GM18861 (cell line): Measurements from ENCODE around the gene SLC17A2.

ENCODE experiments used
- ATAC-seq: cut with Tn5 transposase; IDR thresholded peaks from one replicate; pipeline ENCODE4 v1.9.1; 2021; ENCODE audit not compliant: unreplicated experiment

The SLC17A2 gene

DNA sequence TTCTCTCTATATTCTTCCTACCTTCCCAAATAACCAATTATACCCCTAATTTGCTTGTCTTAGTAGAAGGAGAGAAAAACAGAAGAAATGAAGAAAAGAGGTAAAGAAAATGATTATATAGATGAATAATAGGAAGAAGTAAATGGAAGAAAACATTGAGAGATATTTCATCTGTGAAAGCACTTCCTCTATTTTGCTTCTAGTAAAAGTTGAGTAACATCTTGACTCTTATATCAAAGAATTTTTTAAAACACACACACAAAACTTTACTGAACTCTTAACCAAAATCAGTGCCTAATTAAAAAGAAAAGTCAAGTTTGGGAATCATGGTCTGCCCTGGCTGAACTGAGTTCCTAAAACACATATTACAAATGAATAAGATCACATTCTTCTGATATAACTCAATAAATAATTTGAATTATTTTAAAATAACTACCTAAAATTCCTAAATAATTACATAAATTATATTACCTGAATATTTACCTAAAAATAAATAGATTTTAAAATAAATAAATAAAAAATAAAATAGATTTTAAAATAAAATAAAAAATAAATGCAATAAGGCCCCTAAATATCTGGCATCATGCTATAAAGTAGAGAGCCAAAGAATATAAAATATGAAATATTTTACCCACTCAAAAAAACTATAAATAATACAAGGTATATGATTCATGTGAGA is 8.8 kb downstream of the SLC17A2 start:
- ATAC-seq, result no peak

DNA sequence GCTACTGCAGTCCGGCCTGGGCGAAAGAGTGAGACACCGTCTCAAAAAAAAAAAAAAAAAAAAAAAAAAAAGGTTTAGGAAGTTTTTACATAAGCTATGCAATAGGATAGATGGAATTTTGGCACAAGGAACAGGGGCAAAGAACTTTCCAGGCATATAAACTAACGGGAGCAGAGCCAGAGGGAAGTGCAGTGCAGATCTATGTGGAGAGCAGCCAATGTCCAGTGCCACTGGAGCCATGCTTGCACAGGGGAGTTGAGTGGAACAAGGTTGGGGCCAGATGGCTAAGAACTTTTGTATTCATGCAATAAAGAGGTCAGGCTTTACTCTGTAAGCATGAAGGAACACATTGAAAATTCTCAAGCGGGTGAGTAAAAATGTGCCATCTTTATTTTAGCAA is 10.8 kb downstream of the SLC17A2 start:
- no peak for ATAC-seq

DNA sequence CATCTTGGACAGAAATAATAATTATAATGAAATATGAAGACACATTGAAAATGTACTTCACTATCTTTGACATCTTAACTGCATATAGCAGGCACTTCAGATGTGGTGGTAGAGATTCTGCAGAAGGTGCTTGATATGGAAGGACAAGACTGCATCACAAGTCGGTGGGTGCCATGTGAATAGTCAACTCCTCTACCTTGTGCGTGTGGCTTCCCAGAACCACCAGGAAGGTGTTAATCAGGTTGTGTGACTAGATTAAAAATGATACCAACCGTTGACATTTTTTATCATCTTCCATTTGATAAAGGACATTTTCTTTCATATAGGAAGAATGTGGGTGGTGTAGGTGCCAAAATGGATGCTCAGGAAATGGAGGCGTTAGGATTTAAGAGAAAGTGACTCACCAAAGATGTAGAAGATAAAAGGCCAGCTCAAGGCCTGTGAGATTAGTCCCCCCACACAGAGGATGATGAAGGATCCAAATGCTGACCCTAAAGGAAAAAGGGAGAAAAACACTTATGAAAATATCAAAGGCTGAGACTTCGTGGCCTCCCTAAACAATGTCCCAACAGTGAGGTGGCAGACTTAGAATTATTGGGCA is 12.3 kb downstream of the SLC17A2 start:
- ATAC-seq, result no peak

DNA sequence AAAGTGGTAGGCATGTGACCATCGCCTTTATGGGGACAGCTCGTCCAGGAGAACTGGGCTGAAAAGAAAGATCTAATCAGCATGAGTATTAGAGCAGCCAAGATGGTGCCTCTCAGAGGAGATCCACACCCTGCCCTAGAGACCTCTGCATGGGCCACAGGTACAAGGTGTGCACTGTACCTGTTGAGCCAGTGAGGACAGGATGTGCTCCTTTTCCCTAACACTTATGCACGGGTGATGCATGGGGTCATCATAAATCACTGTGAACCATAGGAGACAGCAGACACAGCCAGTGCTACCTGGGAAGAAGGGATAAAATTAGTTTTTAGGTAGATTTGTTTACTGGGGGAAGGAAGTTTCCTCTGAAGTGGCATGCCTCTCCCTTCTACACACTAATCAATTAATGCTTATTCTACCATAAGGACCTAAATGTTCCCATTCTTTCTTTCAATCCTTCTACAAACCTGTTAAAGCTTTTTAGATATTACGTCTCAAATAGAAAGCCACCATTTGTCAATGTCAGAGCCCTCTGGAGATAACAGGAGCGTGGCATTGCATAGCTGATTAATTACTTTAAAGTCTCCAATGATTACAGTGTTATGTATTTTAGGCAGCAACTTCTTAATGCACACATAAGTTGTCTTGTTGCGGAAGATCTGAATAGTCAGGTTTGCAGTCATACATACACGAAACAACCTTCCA is 13.6 kb downstream of the SLC17A2 start:
- no peak for ATAC-seq

DNA sequence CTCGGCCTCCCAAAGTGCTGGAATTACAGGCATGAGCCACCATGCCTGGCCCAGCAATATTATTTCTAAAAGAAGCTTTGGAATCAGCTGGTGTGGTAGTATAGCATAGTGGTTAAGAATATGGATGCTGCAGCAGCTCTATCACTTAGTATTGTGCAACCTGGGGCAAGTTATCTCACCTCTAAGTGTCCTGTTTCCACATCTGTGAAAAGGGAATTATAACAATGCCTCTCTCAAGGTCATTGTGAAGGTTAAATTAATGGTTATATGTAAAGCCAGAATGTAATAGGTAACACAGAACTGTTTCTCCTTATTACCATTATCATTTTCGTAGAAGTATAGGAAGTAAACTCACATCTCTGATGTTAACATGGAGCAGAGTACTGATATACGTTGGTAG is 14.2 kb downstream of the SLC17A2 start:
- no peak for ATAC-seq

DNA sequence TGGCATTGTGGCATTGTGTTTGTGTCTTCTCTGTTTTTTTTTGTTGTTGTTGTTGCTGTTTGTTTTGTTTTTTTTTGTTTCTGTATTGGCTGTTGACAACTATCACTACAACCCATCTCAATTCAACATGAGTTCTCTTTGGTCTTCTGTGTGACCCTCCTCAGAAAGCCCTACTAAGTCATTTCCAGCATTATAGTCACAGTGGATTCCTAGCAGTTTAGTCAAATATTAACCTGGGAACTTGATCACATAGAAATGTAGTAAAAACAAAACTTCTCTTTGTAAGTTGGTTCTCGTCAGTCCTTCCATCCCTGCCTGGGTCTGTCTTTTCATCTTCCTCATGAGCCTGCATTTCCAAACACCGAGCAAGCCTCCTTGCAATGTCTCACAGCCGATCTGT is 16.8 kb downstream of the SLC17A2 start:
- ATAC-seq, result no peak

DNA sequence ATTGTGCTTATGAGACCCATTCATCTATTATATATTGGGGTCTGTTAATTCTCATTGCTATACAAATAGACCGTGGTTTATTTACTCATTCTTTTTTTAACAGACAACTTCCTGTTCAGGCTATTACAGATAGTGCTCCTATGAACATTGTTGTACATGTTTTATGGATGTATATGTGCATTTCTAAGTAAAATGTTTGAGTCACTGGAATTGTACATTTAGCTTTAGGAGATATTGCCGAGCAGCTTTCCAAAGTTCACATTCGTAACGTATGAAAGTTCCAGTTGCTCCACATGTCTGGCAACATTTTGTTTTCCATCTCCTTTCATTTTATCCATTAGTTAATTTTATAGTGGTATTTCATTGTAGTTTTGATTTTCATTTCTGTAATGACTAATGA is 19.1 kb downstream of the SLC17A2 start:
- no peak for ATAC-seq

DNA sequence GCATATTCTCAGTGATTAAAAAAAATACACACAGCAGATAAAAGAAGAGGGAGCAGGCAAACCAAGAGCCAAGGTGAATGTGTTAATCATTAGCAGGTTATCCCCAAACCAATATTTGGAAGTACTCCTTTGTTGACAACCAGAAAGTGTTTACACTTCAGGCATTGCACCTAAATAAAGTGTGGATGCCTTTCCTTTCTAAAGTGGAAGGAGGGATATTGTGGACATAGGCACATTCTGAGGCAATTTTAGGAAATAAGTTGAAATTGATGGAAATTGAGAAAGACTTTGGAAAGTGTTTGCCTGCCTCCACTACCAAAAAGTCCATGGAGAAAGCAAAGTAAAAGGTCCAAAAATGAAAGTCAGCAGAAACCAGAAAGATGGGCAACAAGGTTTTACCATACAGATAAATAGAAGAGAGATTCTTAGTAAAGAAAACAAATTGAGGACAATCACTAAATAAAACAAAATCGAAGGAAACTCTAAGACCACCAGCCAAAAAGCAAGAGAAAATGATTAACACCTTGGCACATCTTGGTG is 22.9 kb downstream of the SLC17A2 start:
- ATAC-seq, result no peak

DNA sequence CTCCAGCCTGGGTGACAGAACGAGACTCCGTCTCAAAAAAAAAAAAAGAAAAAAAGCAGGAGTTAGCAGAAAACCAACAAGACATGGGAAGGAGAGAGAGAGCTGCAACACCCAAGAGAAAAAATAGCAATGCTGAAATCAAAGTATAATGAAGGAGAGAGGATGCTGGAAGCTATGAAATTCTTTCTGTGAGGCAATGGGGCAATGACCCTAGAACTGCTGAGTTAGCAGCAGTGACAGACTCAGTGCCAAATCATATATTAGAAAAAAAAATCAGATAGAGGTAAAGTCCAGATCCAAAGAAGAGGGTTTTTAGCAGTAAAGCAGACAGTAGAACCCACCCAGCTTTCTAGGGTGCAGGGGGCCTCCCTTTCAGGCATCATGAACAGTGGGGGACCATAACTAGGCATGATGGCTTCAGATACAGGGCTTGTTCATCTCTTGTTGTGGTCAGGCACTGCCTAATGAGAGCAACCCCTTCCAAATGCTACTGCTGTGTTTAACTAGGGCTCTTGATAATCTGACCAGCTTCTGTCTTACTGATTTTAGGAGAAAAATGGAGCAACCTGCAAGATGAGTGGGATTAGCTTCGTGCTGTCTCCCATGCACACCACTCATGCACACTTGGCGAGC is 26.9 kb downstream of the SLC17A2 start:
- no peak for ATAC-seq

DNA sequence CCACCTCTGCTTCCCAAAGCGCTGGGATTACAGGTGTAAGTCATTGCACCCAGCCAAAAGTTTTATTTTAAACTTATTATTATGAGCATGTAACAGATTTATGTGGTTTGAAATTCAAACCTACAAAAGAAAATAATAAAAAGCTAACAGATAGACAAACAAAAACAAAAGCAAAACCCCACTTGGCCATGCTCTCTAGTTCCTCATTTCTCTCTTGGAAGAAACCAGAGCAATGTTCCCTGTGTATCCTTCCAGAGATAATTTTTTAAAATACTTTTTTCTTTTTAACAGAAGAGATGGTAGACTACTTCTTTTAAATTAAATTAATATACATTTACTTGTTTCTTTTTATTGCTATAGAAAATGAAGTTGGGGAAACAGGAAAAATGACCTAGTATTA is 28.4 kb downstream of the SLC17A2 start:
- ATAC-seq, result no peak

DNA sequence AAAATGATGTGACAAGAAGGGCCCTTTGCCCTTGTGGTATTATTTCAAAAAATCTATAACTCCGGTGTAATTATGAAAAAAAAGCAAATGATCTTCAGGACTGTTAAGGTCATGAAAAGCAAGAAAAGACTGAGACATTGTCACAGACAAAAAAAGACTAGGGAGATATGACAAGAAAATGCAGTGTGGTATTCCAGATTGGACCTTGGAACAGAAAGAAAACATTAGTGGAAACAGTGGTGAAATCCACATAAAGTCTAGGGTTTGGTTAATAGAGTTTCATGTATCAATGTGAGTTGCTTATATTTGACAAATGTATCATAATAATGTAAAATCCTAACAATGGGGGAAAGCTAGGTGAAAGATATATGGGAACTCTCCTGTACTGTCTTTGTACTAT is 29.6 kb downstream of the SLC17A2 start:
- no peak for ATAC-seq

DNA sequence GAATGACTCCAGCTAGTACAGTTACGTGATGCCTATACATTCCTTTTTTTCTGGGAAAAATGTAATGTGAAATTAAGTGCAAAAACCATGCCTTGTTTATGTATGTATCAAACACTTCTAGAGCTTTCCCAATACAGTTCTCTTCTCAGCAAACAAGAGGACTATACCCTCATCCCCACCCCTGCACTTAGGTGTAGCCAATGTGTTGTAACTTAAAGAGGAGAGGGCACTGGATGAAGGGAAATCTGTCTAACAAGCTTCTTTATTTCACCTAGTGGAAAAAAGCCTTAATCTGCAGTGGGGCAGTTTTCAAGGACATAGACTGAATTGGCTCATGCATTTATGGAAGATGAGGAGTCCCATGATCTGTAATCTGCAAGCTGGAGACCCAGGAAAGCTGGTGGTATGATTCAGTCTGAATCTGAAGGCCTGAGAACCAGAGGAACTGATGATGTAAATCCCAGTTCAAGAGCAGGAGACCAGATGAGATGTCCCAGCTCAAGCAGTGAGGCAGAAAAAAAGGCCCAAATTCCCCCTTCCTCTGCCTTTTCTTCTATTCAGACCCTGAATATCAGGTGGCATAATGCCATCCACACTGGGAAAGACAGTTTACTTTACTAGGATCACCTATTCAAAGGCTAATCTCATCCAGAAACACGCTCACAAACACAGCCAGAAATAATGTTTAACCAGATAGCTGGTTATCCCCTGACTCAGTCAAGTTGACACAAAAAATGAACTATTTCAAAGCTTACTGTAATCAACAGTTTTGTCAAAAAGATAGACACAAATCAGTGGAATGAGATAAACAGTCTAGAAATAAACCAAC is 30.7 kb downstream of the SLC17A2 start:
- ATAC-seq, result no peak

DNA sequence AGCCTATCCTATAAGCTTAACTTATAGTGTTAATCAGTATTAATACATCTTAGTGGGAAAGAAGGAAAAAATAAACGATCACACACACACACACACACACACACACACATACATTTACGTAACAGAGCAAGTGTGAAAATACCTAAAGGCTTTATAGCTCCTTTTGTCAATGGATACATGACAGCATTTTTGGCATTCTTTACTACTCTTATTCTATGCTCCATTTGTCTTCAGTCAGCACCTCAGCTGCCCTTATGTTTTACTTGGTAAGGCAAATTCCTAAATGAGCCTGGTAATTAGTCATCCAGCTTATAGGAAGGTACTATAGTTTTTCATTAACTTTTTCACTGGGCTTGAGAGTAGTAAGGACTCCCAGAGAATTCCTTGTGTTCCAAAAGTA is 31.4 kb downstream of the SLC17A2 start:
- no peak for ATAC-seq

DNA sequence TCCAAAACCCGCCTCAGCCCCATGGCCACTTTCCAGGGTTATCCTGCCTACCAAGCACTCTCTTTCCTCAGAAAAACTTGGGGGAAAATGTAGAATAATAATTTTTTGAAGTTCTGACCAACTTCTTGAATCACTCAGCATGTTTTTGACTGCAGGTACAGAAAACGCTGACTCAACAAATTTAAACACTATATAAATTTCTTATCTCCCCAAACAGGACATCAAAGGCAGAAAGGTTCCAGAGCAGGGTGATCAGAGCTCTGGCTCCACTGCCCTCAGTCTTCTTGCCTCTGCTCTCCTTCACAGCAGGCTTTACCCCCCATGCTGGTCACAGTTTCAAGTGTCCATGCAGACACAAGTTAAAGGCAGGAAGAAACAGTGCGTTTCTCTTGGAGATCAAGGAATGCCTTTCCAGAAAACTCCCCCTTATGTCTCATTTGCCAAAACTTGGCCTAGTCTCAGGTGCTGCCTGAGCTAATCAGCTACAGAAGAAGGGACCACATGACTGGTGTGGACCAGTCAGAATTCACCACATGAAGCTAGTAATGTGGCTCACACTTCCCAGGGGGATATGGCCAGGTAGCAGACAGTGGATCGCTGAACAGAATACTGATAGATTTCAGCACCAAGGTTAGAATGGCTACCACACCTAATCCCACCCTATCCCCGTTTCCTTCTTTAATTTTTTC is 32.1 kb downstream of the SLC17A2 start:
- ATAC-seq, result no peak

DNA sequence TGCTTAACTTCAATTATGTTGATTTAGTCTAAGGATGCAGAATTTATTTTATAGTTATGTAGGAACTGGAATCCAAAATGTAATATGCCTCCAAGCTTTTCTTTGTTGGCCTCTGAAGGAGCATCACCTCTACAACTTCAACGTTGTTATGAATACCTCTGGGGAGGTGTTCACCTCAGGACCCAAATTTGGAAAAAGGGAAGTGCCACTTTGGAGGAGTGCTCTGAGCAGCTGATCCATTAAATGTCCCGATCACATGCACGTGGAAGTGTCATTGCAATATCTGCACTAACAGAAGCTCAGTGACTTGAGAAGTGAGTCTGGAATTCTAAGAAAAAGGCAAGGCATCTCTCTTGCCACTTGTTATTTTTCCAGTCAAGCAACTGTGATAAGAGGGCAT is 34.2 kb downstream of the SLC17A2 start:
- ATAC-seq, result no peak

DNA sequence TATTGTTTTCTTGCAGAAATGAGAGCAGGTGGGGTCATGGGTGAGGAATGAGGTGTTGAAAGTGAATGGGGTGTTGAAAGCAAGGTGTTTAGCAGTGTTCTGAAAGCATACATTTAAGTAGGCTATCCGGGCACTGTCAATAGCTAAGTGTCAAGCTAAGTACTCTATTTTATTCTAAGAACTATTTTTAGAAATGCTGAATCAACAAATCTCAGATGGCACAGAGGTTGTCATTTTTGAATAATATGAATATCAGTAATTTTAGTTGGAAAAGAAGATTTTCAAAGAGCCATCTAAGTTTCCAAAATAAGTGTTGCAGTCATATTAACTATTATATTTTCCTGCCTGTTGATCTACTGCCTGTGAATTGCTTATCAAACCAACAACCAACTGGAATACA is 34.7 kb downstream of the SLC17A2 start:
- ATAC-seq, result no peak

DNA sequence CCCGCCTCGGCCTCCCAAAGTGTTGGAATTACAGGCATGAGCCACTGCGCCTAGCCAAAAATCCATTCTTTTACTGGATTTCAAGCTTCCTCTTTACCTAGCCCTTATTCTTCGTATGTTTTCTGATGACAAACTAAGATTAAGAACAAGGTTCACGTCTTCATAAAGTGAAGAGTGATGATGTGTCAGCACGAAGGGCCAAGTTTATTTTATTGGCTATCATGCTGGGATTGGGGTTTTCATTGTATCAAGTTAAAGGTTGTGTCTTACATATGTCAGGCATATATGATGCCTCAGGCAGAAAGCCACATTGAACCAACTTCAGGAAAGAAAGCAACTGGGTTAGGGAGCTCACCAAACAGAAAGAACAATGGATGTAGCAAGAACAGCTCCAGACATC is 36.7 kb downstream of the SLC17A2 start:
- ATAC-seq, result no peak

DNA sequence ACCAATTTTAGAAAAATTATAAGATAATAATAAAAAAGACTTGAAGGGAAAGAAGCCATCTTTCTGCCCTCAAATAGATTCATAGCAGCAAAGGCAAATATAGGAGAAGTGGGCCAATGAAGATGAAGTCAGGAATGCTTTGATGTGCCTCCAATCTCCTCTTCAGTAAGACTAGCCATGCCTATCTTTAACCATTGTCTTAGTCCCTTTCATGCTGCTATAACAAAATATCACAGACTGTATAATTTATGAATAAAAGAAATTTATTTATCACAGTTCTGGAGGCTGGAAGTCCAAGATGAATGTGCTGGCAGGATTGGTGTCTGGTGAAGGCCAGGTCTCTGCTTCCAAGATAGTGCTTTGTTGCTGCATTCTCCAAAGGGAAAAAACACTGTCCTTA is 37.6 kb downstream of the SLC17A2 start:
- no peak for ATAC-seq

DNA sequence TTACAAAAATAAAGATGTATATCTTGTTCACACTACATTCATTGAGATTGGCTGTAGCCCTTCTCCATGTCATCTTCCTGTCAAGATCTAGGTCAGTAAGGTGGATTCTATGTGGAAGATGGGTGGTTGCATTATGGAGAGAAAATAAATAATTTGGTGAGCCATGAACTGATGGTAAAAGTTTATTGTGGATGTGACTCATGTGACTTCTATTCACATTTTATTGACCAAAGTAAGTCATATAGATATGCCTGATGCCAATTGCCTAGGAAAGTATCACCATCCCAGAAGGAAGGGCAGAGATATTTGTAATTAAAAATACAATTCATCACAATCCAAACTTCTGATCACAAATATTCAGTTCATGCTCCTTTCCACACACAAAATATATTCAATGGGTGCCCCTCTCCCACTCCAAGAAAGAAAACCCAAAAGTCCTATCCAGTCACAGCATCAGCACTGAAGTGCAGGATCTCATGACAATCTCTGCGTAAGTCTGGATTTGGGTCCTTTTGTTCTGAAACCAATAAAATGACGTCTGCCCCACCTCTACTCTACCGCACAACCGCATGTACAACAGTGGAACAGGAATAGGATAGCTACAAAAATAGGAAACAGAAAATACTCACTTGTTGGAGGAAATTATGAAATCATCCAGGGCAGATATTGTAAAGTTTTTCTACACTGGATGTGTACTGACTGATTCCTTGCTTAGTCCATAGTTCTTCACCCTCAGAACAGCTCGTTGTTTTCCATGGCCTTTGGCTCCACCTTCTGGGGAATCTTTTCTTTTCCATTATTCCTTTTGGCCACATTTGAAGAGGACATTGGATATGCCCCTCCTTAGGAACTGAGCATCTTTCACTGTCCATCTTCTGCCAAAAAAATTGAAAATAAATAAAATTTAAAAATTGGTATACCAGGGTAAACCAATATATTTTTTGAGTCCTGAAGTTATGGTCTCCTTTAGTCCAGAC is 40.3 kb downstream of the SLC17A2 start:
- ATAC-seq, result no peak
